Neural cell (in vitro differentiated cells): Measurements from ENCODE around the gene SPATA3. TPM values are rescaled to one million over a fixed set of nuclear protein-coding genes. Genes with fewer than 3 reads are reported as not detected.
"Not testable (repeated sequence)": the region's sequence is repeated elsewhere in the genome, so short reads cannot be mapped to it uniquely, and the experiment has no call there.

Source experiments
- H2AFZ ChIP-seq: fragments of 200-600, 300-800 bp; sonication (generic), shearing (Covaris generic); 2 replicates; pipeline ENCODE4 v1.6.0; 2014; ENCODE audit warnings: low read depth, mild to moderate bottlenecking, antibody characterized with exemption, low read length, moderate library complexity
- H3F3A ChIP-seq: fragments of 200-600 bp; shearing (Covaris generic); 2 replicates; pipeline ENCODE4 v1.6.1; 2016; ENCODE audit warnings: mild to moderate bottlenecking, moderate library complexity, mixed read lengths, antibody characterized with exemption, low read length; ENCODE audit not compliant: insufficient read depth, poor library complexity, severe bottlenecking
- H3K27ac ChIP-seq: fragments of 200-600, 300-800 bp; sonication (generic), shearing (Covaris generic); 2 replicates; pipeline ENCODE4 v1.5.1; 2014; ENCODE audit warnings: mild to moderate bottlenecking, low read length, moderate library complexity
- H3K27me3 ChIP-seq: fragments of 300-800, 200-600 bp; sonication (generic), shearing (Covaris generic); 2 replicates; pipeline ENCODE4 v1.6.0; 2014; ENCODE audit warnings: mild to moderate bottlenecking, low read depth, low read length, moderate library complexity; ENCODE audit not compliant: insufficient read depth
- H3K36me3 ChIP-seq: fragments of 300-800, 200-600 bp; sonication (generic), shearing (Covaris generic); 2 replicates; pipeline ENCODE4 v1.5.1; 2014; ENCODE audit warnings: mild to moderate bottlenecking, antibody characterized with exemption, low read length, moderate library complexity; ENCODE audit not compliant: insufficient read depth
- H3K4me2 ChIP-seq: fragments of 300-800, 200-600 bp; sonication (generic), shearing (Covaris generic); 2 replicates; pipeline ENCODE4 v1.6.0; 2014; ENCODE audit warnings: mild to moderate bottlenecking, low read length
- H3K4me3 ChIP-seq: fragments of 300-800, 200-600 bp; sonication (generic), shearing (Covaris generic); 2 replicates; pipeline ENCODE4 v1.5.1; 2014; ENCODE audit warnings: mild to moderate bottlenecking, low read length, moderate library complexity
- H3K79me2 ChIP-seq: fragments of 200-600 bp; shearing (Covaris generic); replicated peaks from 2 replicates; pipeline ENCODE4 v1.6.0; 2014; ENCODE audit warnings: mild to moderate bottlenecking, low read length, moderate library complexity; ENCODE audit not compliant: insufficient read depth
- H3K9ac ChIP-seq: fragments of 300-800, 200-600 bp; sonication (generic), shearing (Covaris generic); 2 replicates; pipeline ENCODE4 v1.6.1; 2016; ENCODE audit warnings: mild to moderate bottlenecking, low read length, mixed read lengths
- H3K9me2 ChIP-seq: fragments of 200-600 bp; shearing (Covaris generic); 2 replicates; pipeline ENCODE4 v1.6.1; 2016; ENCODE audit warnings: mild to moderate bottlenecking, low read length, mixed read lengths; ENCODE audit not compliant: insufficient read depth
- H3K9me3 ChIP-seq: fragments of 200-600, 300-800 bp; sonication (generic), shearing (Covaris generic); 2 replicates; pipeline ENCODE4 v1.6.1; 2016; ENCODE audit warnings: mild to moderate bottlenecking, mixed run types, low read length, moderate library complexity, mixed read lengths
- H4K20me1 ChIP-seq: fragments of 200-600 bp; shearing (Covaris generic); 2 replicates; pipeline ENCODE4 v1.6.1; 2016; ENCODE audit warnings: mild to moderate bottlenecking, mixed run types; ENCODE audit not compliant: insufficient read depth
- EP300 ChIP-seq: fragments of 450-650 bp; conservative IDR thresholded peaks from 2 replicates; pipeline ENCODE4 v1.6.1; 2014; ENCODE audit warnings: antibody characterized with exemption, mild to moderate bottlenecking, moderate library complexity; ENCODE audit not compliant: poor library complexity, severe bottlenecking
- EZH2 ChIP-seq: fragments of 200-600, 300-800 bp; shearing (Covaris generic), sonication (generic); IDR thresholded peaks from 2 replicates; pipeline ENCODE4 v1.6.1; 2014; ENCODE audit warnings: antibody characterized with exemption, low read length, borderline replicate concordance, mild to moderate bottlenecking; ENCODE audit not compliant: insufficient read depth, poor library complexity, severe bottlenecking
- MXI1 ChIP-seq: fragments of 450-650 bp; conservative IDR thresholded peaks from 2 replicates; pipeline ENCODE4 v1.6.1; 2014; ENCODE audit warnings: antibody characterized with exemption, mild to moderate bottlenecking; ENCODE audit not compliant: poor library complexity, severe bottlenecking
- POLR2AphosphoS5 ChIP-seq: IDR thresholded peaks from 2 replicates; pipeline ENCODE4 v1.6.1; 2012
- RAD21 ChIP-seq: fragments of 450-650 bp; conservative IDR thresholded peaks from 2 replicates; pipeline ENCODE4 v1.6.1; 2014; ENCODE audit warnings: antibody characterized with exemption, mild to moderate bottlenecking, moderate library complexity
- SMC3 ChIP-seq: fragments of 450-650 bp; conservative IDR thresholded peaks from 2 replicates; pipeline ENCODE4 v1.6.1; 2014; ENCODE audit warnings: antibody characterized with exemption, mild to moderate bottlenecking, moderate library complexity; ENCODE audit not compliant: poor library complexity
- TAF1 ChIP-seq: IDR thresholded peaks from 2 replicates; pipeline ENCODE4 v1.6.1; 2012; ENCODE audit warnings: low read depth
- polyA plus RNA-seq: library from polyadenylated mRNA; depleted of rRNA; stranded (reverse); fragments of >200 nt; gene quantifications from 2 replicates; pipeline ENCODE4 v1.2.3, GENCODE V29; 2014
- TF ChIP-seq, protein P1 (sequence below): IDR thresholded peaks from 2 replicates; pipeline ENCODE4 v1.6.1; 2012; ENCODE audit warnings: borderline replicate concordance
- TF ChIP-seq, protein P2 (sequence below): fragments of 450-650 bp; IDR thresholded peaks from 2 replicates; pipeline ENCODE4 v1.5.1; 2014; ENCODE audit warnings: antibody characterized with exemption, mild to moderate bottlenecking, moderate library complexity; ENCODE audit not compliant: poor library complexity, severe bottlenecking

Gene SPATA3
- polyA plus RNA-seq, 1 donor from 2014 or later: not detected

DNA sequence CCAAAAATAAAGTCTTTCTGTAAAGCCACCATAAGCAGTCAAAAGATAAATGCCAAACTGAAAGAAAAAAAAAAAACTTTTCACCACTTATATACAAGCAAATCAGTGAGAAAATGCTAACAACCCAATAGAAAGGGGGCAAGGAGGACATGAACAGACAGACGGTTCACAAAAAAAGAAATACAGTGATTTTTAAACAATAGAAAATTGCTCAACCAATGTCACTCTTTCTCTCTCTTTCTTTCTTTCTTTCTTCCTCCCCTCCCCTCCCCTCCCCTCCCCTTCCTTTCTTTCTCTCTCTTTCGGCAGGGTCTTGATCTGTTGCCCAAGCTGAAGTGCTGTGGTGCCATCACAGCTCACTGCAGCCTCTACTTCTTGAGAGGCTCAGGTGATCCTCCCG lies 28.8 kb upstream of the SPATA3 start:
- no peaks in the 10 kb centered on the region for H3K27me3 ChIP-seq
- H3K4me3 ChIP-seq: no peak overlapping the region

DNA sequence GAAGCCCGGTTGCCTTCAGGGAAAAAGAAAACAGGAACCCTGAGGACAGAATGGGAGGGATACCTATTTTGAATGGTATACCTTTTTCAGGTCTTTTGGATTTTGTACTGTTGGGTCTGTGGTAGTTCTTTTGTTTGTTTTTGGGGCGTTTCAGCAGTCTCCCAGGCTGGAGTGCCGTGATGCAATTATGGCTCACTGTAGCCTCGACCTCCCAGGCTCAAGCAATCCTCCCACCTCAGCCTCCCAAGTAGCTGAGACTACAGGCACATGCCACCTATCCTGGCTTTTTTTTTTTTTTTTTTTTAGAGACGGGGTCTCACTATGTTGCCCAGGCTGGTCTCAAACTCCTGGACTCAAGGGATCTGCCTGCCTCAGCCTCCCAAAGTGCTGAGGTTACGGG lies 27.6 kb upstream of the SPATA3 start:
- not testable (repeated sequence) for H3K9me2 ChIP-seq, H3K36me3 ChIP-seq, H3K27me3 ChIP-seq, H4K20me1 ChIP-seq, H3K4me2 ChIP-seq, H3K27ac ChIP-seq, H2AFZ ChIP-seq, H3K9ac ChIP-seq, H3K9me3 ChIP-seq, H3F3A ChIP-seq, H3K79me2 ChIP-seq, H3K4me3 ChIP-seq

More for the DNA sequence above, 28.8 kb upstream of the SPATA3 start:
- H4K20me1 ChIP-seq: no peaks in the 10 kb centered on the region
- H3F3A ChIP-seq: no peaks in the 10 kb centered on the region
- H3K9ac ChIP-seq: no peak overlapping the region
- no peak for TF ChIP-seq EZH2
- no peak for TF ChIP-seq MXI1
- no peak for TF ChIP-seq POLR2AphosphoS5
- TF ChIP-seq TAF1: no peak
- TF ChIP-seq EP300: no peak
- TF ChIP-seq, protein P1, sequence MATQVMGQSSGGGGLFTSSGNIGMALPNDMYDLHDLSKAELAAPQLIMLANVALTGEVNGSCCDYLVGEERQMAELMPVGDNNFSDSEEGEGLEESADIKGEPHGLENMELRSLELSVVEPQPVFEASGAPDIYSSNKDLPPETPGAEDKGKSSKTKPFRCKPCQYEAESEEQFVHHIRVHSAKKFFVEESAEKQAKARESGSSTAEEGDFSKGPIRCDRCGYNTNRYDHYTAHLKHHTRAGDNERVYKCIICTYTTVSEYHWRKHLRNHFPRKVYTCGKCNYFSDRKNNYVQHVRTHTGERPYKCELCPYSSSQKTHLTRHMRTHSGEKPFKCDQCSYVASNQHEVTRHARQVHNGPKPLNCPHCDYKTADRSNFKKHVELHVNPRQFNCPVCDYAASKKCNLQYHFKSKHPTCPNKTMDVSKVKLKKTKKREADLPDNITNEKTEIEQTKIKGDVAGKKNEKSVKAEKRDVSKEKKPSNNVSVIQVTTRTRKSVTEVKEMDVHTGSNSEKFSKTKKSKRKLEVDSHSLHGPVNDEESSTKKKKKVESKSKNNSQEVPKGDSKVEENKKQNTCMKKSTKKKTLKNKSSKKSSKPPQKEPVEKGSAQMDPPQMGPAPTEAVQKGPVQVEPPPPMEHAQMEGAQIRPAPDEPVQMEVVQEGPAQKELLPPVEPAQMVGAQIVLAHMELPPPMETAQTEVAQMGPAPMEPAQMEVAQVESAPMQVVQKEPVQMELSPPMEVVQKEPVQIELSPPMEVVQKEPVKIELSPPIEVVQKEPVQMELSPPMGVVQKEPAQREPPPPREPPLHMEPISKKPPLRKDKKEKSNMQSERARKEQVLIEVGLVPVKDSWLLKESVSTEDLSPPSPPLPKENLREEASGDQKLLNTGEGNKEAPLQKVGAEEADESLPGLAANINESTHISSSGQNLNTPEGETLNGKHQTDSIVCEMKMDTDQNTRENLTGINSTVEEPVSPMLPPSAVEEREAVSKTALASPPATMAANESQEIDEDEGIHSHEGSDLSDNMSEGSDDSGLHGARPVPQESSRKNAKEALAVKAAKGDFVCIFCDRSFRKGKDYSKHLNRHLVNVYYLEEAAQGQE: no peak
- TF ChIP-seq, protein P2, sequence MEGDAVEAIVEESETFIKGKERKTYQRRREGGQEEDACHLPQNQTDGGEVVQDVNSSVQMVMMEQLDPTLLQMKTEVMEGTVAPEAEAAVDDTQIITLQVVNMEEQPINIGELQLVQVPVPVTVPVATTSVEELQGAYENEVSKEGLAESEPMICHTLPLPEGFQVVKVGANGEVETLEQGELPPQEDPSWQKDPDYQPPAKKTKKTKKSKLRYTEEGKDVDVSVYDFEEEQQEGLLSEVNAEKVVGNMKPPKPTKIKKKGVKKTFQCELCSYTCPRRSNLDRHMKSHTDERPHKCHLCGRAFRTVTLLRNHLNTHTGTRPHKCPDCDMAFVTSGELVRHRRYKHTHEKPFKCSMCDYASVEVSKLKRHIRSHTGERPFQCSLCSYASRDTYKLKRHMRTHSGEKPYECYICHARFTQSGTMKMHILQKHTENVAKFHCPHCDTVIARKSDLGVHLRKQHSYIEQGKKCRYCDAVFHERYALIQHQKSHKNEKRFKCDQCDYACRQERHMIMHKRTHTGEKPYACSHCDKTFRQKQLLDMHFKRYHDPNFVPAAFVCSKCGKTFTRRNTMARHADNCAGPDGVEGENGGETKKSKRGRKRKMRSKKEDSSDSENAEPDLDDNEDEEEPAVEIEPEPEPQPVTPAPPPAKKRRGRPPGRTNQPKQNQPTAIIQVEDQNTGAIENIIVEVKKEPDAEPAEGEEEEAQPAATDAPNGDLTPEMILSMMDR: no peak
- no peak for TF ChIP-seq SMC3
- no peak for TF ChIP-seq RAD21
- H3K9me2 ChIP-seq: no peaks in the 10 kb centered on the region
- H2AFZ ChIP-seq: no peak overlapping the region
- no peaks in the 10 kb centered on the region for H3K9me3 ChIP-seq
- no peaks in the 10 kb centered on the region for H3K79me2 ChIP-seq
- no peak overlapping the region for H3K27ac ChIP-seq
- no peak overlapping the region for H3K4me2 ChIP-seq
- H3K36me3 ChIP-seq: no peaks in the 10 kb centered on the region
